NCI-H526 treated with DMSO at 0.1 percent for 48 hours (cell line): Measurements from ENCODE around the gene PHETA1.

ENCODE experiments used
- DNase-seq: peaks from one replicate; lab custom pipeline; 2025; lab: John Stamatoyannopoulos, UW

PHETA1 gene

DNA sequence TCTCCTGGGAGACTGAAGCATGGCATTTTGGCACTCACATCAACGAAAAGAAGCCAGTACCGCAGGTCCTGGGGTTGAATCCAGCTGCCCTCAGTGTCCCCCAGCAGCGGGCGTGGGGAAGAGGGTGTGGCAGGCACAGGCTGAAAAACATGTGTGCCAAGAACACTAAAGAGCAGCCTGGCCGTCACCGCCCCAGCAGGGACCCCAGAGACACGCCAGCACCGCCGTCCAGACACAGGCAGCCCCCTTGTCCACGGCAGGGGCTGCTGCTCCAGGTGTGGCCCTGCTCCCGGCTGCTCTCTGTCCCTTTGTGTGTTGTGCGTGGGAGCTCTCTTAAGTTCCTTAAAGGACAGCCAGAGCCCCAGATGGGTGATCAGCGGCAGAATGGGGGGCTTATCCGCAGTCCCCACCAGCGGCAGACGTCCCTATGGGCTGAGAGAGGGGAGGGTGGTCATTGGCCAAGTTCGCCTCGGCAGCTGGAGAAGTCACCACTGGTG is 556 bp downstream of the PHETA1 start:
- DNase-seq: no peak

- DNase-seq: no peak
Measured at GRCh38 chr12:111367661-111368221, 1.2 kb downstream of the PHETA1 start.

- DNase-seq: no peak
Measured at GRCh38 chr12:111366583-111366982, 2.3 kb downstream of the PHETA1 start.

GRCh38 chr12:111366075-111366474 is 2.8 kb downstream of the PHETA1 start:
- no peak for DNase-seq

- no peak for DNase-seq
Measured at GRCh38 chr12:111363578-111363977, 5.3 kb downstream of the PHETA1 start.

- DNase-seq: no peak
Measured at GRCh38 chr12:111362687-111363475, 6.0 kb downstream of the PHETA1 start.

GRCh38 chr12:111361717-111362576 is 6.9 kb downstream of the PHETA1 start:
- no peak for DNase-seq

- DNase-seq: no peak
Measured at GRCh38 chr12:111361073-111361716, 7.7 kb downstream of the PHETA1 start.

DNA sequence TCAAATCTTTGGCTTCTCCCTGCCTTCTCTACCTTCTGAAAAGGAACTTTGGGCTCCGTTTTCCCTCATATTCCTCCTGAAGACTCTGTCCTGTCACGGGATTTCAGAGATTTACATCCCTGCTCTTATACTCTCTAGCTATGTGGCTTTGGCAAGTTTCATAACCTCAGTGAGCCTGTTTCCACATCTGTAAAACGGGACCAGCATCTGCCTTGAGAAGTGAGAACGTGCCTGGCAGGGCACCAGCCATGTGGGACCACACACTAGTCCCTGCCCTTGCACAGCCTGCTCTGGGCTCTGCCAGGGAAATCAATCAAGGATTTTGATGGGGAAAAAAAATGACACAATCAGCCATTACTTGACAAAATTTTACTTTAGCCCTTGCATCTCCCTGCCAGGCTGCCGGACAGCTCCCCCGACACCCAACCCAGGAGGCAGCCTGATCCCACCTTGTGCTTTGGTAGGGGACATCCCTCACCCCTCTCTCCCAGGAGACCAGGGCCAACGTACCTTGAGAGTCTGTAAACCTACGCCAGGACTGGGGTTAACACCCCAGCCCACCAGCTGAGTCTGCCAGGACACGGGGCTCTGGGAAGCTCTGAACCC is 8.5 kb downstream of the PHETA1 start:
- no peak for DNase-seq

- no peak for DNase-seq
Measured at GRCh38 chr12:111359914-111360276, 9.0 kb downstream of the PHETA1 start.

DNA sequence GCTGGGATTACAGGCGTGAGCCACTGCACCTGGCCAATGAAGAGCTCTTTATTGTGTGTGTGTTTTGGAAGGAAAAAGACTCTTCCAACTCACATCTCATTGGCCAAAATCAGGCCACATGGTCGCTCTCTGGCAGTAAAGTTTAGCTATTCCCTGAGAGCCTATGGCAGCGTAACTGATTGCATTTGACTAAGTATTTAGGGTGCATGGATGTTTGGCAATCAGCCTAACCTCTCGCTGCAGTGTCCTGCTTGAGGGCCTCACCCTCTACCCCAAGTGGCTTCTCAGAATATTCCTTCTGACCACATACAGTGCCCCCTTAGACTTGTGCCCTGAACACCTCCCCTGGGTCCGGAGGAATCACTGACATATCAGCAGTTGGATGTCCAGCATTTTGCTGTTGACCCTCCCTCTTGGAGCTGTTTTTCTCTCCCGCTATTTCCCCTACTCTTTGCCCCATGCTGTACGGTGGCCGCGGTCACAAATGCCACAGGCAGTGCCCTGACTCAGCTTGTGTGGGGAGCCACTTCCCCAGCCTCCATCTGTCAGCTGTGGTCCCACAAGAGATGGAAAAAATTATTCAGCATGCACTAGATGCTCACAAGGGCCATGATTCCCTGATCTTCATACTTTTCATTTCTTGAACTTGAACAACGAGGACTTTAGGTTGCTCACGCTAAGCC is 9.5 kb downstream of the PHETA1 start:
- DNase-seq: no peak

- DNase-seq: no peak
Measured at GRCh38 chr12:111355201-111355925, 13.5 kb downstream of the PHETA1 start.

DNA sequence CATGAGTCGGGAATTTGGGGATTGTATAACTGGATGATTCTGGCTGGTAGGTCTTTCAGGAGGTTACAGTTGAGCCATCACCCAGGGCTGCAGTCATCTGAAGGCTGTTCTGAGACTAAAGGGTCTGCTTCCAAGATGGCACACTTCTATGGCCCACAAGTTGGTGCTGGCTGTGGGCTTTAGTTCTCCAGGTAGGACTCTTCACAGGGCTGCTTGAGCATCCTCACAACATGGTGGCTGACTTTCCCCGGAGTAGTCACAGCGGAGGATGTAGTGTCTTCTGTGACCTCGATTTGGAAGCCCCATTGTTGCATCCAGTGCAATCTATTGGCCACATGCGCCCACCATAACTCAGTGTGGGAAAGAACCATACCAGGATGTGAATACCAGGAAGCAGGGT is 14.4 kb downstream of the PHETA1 start:
- DNase-seq: no peak

GRCh38 chr12:111353603-111354295 is 15.1 kb downstream of the PHETA1 start:
- no peak for DNase-seq

GRCh38 chr12:111353026-111353425 is 15.9 kb downstream of the PHETA1 start:
- no peak for DNase-seq

GRCh38 chr12:111352296-111352993 is 16.4 kb downstream of the PHETA1 start:
- no peak for DNase-seq

- no peak for DNase-seq
Measured at GRCh38 chr12:111351026-111351425, 17.9 kb downstream of the PHETA1 start.

GRCh38 chr12:111349748-111350520 is 19.0 kb downstream of the PHETA1 start:
- no peak for DNase-seq
